Neutrophil (primary cell): ENCODE results near the gene ACACA.
"Not testable (repeated sequence)": the region's sequence is repeated elsewhere in the genome, so short reads cannot be mapped to it uniquely, and the experiment has no call there.

Experiments
- H3K27ac ChIP-seq: fragments of 200-600 bp; sonication (generic); 2 replicates; pipeline ENCODE4 v1.5.1; 2016; ENCODE audit warnings: mild to moderate bottlenecking, moderate library complexity
- H3K27me3 ChIP-seq: fragments of 200-600 bp; sonication (generic); 2 replicates; pipeline ENCODE4 v1.6.0; 2016; ENCODE audit warnings: mild to moderate bottlenecking
- H3K36me3 ChIP-seq: fragments of 200-600 bp; sonication (generic); 2 replicates; pipeline ENCODE4 v1.5.1; 2017
- H3K4me1 ChIP-seq, 2 experiments: fragments of 200-600 bp in 1 of 2; sonication (generic) in 1 of 2; 1 replicate in 1 of 2; 2 replicates in 1 of 2; pipeline versions ENCODE4 v1.5.1 to v1.6.1; 2013 to 2016; ENCODE audit warnings: low read depth in 1 of 2, low read length in 1 of 2, mild to moderate bottlenecking in 1 of 2, moderate library complexity in 1 of 2; ENCODE audit not compliant: control insufficient read depth in 1 of 2, insufficient read depth in 1 of 2
- H3K4me3 ChIP-seq, 2 experiments: fragments of 200-600 bp in 1 of 2; sonication (generic) in 1 of 2; 1 replicate in 1 of 2; 2 replicates in 1 of 2; pipeline ENCODE4 v1.5.1; 2013 to 2016; ENCODE audit warnings: low read depth in 1 of 2, low read length in 1 of 2, mild to moderate bottlenecking in 1 of 2, moderate library complexity in 1 of 2
- H3K9me3 ChIP-seq: fragments of 200-600 bp; sonication (generic); 2 replicates; pipeline ENCODE4 v1.5.1; 2016
- CTCF ChIP-seq: fragments of 200-600 bp; sonication (generic); IDR thresholded peaks from 2 replicates; pipeline ENCODE4 v1.5.1; 2016; ENCODE audit warnings: antibody characterized with exemption

The ACACA gene

GRCh38 chr17:37144075-37144701 is 262.4 kb downstream of the ACACA start:
- H3K4me1 ChIP-seq = no peaks in the 10 kb centered on the region
- H3K27me3 ChIP-seq = no peaks in the 10 kb centered on the region
- no peak for TF ChIP-seq CTCF
- no peak overlapping the region for H3K4me3 ChIP-seq
- H3K9me3 ChIP-seq = no peaks in the 10 kb centered on the region
- H3K27ac ChIP-seq = no peak overlapping the region
- no peaks in the 10 kb centered on the region for H3K36me3 ChIP-seq

GRCh38 chr17:37143558-37143957 is 263.1 kb downstream of the ACACA start:
- not testable (repeated sequence) for H3K36me3 ChIP-seq, H3K9me3 ChIP-seq, H3K4me1 ChIP-seq, H3K27ac ChIP-seq, H3K4me3 ChIP-seq, H3K27me3 ChIP-seq

- H3K9me3 ChIP-seq = no peaks in the 10 kb centered on the region
- H3K27ac ChIP-seq = no peak overlapping the region
- TF ChIP-seq CTCF = no peak
- no peaks in the 10 kb centered on the region for H3K27me3 ChIP-seq
- H3K4me1 ChIP-seq = no peaks in the 10 kb centered on the region
- no peaks in the 10 kb centered on the region for H3K36me3 ChIP-seq
- H3K4me3 ChIP-seq = no peak overlapping the region
Observed at GRCh38 chr17:37142294-37142896, 264.2 kb downstream of the ACACA start.

GRCh38 chr17:37138571-37139120 is 268.0 kb downstream of the ACACA start:
- no peak for TF ChIP-seq CTCF
- no peak overlapping the region for H3K27ac ChIP-seq
- no peaks in the 10 kb centered on the region for H3K36me3 ChIP-seq
- H3K27me3 ChIP-seq = no peaks in the 10 kb centered on the region
- no peaks in the 10 kb centered on the region for H3K9me3 ChIP-seq
- no peak overlapping the region for H3K4me3 ChIP-seq
- no peaks in the 10 kb centered on the region for H3K4me1 ChIP-seq

GRCh38 chr17:37137906-37138514 is 268.6 kb downstream of the ACACA start:
- Histone ChIP-seq H3K4me3 (no peak overlapping the region), H3K27me3 (no peaks in the 10 kb centered on the region), H3K36me3 (no peaks in the 10 kb centered on the region), H3K27ac (no peak overlapping the region), H3K4me1 (no peaks in the 10 kb centered on the region), H3K9me3 (no peaks in the 10 kb centered on the region)
- TF ChIP-seq CTCF = no peak

- H3K27ac ChIP-seq = no peak overlapping the region
- H3K36me3 ChIP-seq = no peaks in the 10 kb centered on the region
- no peaks in the 10 kb centered on the region for H3K9me3 ChIP-seq
- no peaks in the 10 kb centered on the region for H3K27me3 ChIP-seq
- H3K4me3 ChIP-seq = no peak overlapping the region
- no peaks in the 10 kb centered on the region for H3K4me1 ChIP-seq
- TF ChIP-seq CTCF = no peak
Observed at GRCh38 chr17:37137070-37137610, 269.5 kb downstream of the ACACA start.
